Measurements from ENCODE around the gene DNM3. TPM values are rescaled to one million over a fixed set of nuclear protein-coding genes. Genes with fewer than 3 reads are reported as not detected.

The DNM3 gene
- total RNA-seq, 1 donor from 2014 or later, result 2.1 TPM

DNA sequence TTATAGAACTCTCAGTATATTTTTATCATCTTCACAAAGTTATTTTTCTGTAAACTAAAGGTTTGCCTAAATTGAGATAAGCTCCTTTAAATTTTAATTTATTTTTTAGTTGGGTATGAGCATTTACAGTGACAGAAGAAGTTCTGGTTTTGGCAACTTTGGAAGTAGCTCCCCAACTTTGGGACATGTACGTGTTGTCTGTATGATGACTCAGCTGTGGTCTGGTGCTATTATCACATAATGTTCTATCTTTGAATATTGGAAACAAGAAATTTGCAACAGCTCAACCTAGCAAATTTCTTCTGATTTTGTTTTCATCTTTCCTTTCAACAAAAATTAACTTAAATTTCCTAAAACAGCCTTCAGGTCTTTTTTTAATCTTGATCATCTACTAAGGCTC is 532.6 kb downstream of the DNM3 start:
- H3K4me1 Mint-ChIP-seq (ENCODE audit: unreplicated experiment), result peaks cover 15% of the 10 kb centered on the region
- no peak overlapping the region for H3K27ac Mint-ChIP-seq

DNA sequence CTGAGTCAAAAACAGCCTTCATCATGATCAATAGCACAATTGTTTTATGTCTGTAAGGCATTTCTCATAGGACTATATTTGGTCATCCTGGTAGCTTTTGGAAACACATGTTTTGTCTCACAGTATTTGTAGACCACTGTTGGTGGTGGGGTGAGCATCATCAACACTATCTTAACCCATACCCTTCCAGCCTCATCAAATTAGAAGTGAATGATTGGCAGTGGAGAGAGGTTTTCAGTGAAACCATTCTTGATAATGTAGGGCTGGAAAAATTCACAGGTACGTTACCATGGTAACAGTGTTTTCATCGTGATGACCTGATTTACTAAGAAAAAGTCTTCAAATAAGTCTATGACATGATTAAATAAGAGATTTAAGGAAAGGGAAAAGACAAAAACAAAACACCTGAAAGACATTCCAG is 533.9 kb downstream of the DNM3 start:
- Mint-ChIP-seq H3K4me1 (ENCODE audit: unreplicated experiment) (peaks cover 21% of the 10 kb centered on the region), H3K27ac (no peak overlapping the region)

More for the DNA sequence above, 532.6 kb downstream of the DNM3 start:
- TF ChIP-seq, protein P1, sequence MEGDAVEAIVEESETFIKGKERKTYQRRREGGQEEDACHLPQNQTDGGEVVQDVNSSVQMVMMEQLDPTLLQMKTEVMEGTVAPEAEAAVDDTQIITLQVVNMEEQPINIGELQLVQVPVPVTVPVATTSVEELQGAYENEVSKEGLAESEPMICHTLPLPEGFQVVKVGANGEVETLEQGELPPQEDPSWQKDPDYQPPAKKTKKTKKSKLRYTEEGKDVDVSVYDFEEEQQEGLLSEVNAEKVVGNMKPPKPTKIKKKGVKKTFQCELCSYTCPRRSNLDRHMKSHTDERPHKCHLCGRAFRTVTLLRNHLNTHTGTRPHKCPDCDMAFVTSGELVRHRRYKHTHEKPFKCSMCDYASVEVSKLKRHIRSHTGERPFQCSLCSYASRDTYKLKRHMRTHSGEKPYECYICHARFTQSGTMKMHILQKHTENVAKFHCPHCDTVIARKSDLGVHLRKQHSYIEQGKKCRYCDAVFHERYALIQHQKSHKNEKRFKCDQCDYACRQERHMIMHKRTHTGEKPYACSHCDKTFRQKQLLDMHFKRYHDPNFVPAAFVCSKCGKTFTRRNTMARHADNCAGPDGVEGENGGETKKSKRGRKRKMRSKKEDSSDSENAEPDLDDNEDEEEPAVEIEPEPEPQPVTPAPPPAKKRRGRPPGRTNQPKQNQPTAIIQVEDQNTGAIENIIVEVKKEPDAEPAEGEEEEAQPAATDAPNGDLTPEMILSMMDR (conservative IDR thresholded peaks at IDR 0.05), result no peak
- H3K4me3 Mint-ChIP-seq, result no peak overlapping the region
- no peaks in the 10 kb centered on the region for H3K27me3 Mint-ChIP-seq
- H3K9me3 Mint-ChIP-seq, result no peaks in the 10 kb centered on the region
- no peak for DNase-seq (ENCODE audit: extremely low spot score, unreplicated experiment)
- peaks cover 3% of the 10 kb centered on the region for H3K36me3 Mint-ChIP-seq

DNA sequence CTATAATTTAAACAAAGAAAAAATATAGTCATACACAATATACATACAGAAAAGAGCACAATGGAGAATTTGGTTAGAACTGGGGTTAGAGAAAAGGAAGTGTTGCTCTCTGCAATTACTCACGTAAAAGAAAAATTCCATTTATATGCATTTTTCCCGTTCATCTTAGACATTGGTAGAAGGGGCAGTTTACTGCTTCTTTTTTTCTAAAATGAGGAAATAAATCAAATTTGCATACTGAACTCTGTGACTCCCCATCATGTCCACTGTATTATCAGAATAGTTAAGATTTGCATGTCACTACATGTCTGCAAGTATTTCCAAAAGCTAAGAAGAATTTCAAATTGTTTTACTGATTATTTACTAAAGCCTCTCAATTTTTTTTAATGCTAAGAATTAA is 535.1 kb downstream of the DNM3 start:
- TF ChIP-seq, protein P1 (conservative IDR thresholded peaks at IDR 0.05), result no peak
- H3K9me3 Mint-ChIP-seq, result no peaks in the 10 kb centered on the region
- no peaks in the 10 kb centered on the region for H3K27me3 Mint-ChIP-seq
- no peak overlapping the region for H3K27ac Mint-ChIP-seq
- H3K4me1 Mint-ChIP-seq (ENCODE audit: unreplicated experiment), result peaks cover 31% of the 10 kb centered on the region
- DNase-seq (ENCODE audit: extremely low spot score, unreplicated experiment), result no peak
- H3K36me3 Mint-ChIP-seq, result no peaks in the 10 kb centered on the region
- H3K4me3 Mint-ChIP-seq, result no peak overlapping the region

More for the DNA sequence above, 533.9 kb downstream of the DNM3 start:
- Mint-ChIP-seq H3K9me3 (no peaks in the 10 kb centered on the region), H3K36me3 (no peaks in the 10 kb centered on the region), H3K4me3 (no peak overlapping the region), H3K27me3 (no peaks in the 10 kb centered on the region)
- no peak for DNase-seq (ENCODE audit: extremely low spot score, unreplicated experiment)
- TF ChIP-seq, protein P1 (conservative IDR thresholded peaks at IDR 0.05), result no peak

DNA sequence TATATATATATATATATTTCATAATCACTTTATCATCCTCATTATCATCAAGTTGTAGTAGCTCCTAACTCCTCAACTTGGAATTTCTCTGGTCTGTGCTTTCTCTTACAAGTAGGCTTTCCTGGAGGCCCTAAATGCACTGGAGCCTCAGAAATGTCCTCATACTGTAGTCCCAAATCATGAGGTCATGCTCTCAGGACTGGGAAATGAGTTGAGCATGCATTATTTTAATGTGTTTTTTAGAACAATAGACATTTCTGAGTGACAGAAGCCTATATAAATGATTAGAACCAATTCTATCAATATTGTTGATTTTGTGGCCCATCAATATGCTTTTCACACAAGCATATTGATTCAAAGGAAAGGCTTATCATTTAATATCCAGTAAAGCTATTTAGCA is 536.3 kb downstream of the DNM3 start:
- no peak for DNase-seq (ENCODE audit: extremely low spot score, unreplicated experiment)
- Mint-ChIP-seq H3K9me3 (no peaks in the 10 kb centered on the region), H3K27ac (no peak overlapping the region), H3K4me1 (ENCODE audit: unreplicated experiment) (peaks cover 43% of the 10 kb centered on the region), H3K4me3 (no peak overlapping the region), H3K36me3 (no peaks in the 10 kb centered on the region), H3K27me3 (no peaks in the 10 kb centered on the region)
- TF ChIP-seq, protein P1 (conservative IDR thresholded peaks at IDR 0.05), result no peak

GRCh38 chr1:172378109-172378760 is 536.9 kb downstream of the DNM3 start:
- Mint-ChIP-seq H3K9me3 (no peaks in the 10 kb centered on the region), H3K36me3 (no peaks in the 10 kb centered on the region), H3K27me3 (no peaks in the 10 kb centered on the region), H3K4me1 (ENCODE audit: unreplicated experiment) (peaks cover 49% of the 10 kb centered on the region), H3K4me3 (no peak overlapping the region), H3K27ac (no peak overlapping the region)
- DNase-seq (ENCODE audit: extremely low spot score, unreplicated experiment), result no peak
- TF ChIP-seq, protein P1 (conservative IDR thresholded peaks at IDR 0.05), result no peak
